HG03280 (cell line): ENCODE measurements around the gene FBXL12.
"Not testable (repeated sequence)": the region's sequence is repeated elsewhere in the genome, so short reads cannot be mapped to it uniquely, and the experiment has no call there.

ENCODE experiments used
- ATAC-seq: cut with Tn5 transposase; IDR thresholded peaks from one replicate; pipeline ENCODE4 v1.9.1; 2021; ENCODE audit warnings: mild to moderate bottlenecking, moderate library complexity; ENCODE audit not compliant: unreplicated experiment

The FBXL12 gene

DNA sequence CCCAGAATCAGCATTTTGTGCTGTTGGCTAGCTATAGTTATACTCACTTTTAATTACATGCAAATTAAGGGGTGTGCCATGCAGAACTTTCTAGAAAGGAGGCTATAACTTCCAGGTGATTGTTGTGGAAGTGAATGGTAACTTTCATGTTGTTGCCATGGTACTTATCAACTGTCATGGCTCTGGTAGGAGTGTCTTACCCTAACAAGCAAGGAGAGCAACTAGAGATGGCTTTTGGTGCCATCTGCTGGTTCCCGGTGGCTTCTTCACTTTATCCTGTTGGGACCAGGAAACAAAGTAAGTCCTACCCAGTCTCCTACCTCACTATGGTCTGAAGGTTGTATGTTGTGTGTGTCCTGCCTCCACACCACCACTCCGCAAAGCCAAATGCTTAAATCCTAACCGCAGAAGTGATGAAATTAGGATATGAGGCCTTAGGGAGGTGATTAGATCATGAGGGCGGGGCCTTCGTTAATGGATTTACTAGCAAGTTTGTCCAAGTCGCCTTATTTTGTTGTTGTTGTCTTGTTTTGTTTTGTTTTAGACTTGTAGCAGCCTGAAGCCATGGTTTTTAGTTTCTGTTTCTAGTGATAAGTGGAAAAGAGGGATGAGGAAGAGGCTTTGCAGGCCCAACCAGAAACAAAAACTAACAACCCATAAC is 22.6 kb downstream of the FBXL12 start:
- ATAC-seq, result peak; percentile 41

DNA sequence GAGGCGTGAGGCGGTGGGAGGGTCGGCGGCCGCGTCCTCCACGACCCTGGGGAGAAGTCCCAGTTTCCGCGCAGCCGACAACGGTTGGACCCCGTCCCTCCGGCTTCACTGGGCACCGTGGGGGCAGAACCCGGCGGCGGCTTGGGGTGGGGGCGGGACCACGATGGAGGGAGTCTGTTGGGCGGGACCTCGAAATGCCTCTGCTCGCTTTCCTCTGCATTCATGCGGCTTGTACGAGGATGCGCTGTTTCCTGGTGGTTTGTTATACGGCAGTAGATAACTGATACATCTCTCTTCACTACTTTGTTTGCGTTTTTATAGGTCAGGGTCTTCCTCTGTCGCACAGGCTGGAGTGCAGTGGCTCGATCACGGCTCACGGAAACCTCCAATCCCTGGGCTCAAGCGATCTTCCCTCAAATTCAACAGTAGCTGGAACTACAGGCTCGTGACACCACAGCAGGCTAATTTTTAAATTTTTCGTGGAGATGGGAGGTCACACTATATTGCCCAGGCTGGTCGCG is 25.7 kb downstream of the FBXL12 start:
- peak; percentile 3 for ATAC-seq

DNA sequence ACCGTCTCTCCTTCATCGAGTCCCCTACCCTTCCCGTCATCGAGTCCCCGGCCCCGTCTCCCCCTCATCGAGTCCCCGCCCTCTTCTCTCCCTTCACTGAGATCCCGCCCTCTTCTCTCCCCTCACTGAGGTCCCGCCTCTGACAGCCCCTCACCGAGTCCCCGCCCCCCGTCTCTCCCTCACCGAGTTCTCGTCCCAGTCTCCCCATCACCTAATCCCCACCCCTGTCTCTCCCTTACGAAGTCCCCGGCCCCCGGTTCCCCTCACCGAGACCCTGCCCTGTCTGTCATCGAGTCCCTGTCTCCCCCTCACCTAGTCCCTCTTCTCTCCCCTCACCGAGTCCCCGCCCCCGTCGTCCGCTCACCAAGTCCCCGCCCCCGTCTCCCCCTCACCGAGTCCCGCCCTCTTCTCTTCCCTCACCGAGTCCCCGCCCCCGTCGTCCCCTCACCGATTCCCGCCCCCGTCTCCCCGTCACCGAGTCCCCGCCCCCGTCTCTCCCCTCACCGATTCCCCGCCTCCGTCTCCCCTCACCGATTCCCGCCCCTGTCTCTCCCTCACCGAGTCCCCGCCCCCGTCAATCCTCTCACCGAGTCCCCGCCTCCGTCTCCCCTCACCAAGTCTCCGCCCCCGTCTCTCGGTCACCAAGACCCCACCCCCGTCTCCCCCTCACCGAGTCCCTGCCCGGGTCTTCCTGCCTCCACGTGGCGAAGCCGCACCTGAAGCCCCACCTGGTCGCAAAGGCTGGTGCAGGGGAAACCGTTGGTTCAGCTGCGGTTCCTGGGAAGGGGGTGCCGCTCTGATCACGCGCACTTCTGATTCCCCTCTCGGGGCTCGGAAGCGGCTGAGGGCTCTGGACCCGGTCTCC is 26.4 kb downstream of the FBXL12 start:
- peak; percentile 57 for ATAC-seq

DNA sequence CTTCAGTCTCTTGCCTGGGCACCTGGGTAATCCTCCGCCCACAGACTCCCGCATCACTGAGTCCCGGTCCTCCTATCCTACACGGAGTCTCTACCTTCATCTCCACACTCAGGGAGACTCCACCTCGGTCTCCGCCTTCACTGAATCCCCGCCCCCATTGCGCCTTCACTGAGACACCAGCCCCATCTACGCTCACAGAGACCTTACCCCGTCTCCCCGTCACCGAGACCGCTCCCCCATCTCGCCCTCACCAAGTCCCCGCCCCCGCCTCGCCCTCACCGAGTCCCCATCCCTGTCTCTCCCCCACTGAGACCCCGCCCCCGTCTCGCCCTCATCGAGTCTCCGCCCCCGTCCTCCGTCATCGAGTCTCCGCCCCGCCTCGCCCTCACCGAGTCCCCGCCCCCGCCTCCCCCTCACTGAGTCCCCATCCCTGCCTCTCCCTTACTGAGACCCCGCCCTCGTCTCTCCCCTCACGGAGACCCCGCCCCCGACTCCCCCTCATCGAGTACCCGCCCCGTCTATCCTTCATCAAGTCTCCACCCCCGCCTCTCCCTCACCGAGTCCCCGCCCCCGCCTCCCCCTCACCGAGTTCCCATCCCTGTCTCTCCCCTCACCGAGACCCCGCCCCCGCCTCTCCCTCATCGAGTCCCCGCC is 27.2 kb downstream of the FBXL12 start:
- peak; percentile 40 for ATAC-seq

DNA sequence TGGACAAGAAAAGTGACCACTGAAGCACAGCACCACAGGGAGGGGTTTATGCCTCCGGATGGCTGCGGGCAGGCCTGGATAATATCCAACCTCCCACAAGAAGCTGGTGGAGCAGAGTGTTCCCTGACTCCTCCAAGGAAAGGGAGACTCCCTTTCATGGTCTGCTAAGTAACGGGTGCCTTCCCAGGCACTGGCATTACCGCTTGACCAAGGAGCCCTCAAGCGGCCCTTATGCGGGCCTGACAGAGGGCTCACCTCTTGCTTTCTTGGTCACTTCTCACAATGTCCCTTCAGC is 27.9 kb downstream of the FBXL12 start:
- not testable (repeated sequence) for ATAC-seq

DNA sequence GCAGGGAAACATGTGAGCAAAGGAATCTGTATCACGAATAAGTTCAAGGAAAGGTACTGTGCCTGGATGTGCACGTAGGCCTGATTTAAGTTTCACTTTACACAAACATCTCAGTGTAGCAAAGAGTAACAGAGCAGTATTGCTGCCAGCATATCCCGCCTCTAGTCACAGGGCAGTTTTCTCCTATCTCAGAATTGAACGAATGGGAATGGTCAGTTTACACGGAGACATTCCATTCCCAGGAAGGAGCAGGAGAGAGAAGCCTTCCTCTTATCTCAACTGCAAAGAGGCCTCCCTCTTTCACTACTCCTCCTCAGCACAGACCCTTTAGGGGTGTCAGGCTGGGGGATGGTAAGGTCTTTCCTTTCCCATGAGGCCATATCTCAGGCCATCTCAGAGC is 29.3 kb downstream of the FBXL12 start:
- not testable (repeated sequence) for ATAC-seq

DNA sequence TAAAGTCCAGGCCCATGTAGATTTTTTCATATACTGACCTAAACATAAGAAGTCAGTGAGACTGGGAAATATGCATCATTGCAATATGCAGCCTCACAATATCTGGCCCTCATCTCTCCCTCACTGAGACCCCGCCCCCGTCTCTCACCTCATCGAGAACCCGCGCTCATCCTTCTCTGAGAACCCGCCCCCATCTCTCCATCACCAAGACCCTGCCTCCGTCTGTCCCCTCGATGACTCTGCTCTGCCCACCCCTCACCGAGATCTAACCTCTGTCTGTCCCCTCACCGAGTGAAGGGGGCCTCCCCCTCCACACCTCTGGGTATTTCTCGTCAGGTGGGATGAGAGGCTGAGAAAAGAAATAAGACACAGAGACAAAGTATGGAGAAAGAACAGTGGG is 29.8 kb downstream of the FBXL12 start:
- no peak for ATAC-seq

DNA sequence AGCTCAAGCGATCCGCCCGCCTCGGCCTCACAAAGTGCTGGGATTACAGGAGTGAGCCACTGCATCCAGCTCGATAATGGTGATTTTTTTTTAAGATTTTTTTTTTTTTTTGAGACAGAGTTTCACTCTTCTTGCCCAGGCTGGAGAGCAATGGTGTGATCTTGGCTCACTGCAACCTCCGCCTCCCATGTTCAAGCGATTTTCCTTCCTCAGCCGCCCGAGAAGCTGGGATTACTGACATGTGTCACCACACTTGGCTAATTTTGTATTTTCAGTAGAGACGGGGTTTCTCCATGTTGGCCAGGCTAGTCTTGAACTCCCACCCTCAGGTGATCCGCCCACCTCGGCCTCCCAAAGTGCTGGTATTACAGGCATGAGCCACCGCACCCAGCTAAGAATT is 30.3 kb downstream of the FBXL12 start:
- ATAC-seq, result not testable (repeated sequence)

DNA sequence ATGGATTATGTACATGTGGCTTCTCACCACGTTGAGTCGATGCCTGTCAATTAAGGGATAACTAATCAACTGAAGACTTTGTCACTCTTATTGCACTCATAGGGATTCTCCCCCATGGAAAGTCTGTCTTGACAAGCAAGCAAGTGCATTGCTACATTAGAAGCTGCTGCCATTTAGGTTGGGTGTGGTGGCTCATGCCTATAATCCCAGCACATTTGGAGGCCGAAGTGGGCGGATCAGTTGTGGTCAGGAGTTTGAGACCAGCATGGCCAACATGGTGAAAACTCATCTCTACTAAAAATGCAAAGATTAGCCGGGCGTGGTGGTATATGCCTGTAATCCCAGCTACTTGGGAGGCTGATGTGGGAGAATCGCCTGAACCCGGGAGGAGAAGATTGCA is 32.1 kb downstream of the FBXL12 start:
- no peak for ATAC-seq

DNA sequence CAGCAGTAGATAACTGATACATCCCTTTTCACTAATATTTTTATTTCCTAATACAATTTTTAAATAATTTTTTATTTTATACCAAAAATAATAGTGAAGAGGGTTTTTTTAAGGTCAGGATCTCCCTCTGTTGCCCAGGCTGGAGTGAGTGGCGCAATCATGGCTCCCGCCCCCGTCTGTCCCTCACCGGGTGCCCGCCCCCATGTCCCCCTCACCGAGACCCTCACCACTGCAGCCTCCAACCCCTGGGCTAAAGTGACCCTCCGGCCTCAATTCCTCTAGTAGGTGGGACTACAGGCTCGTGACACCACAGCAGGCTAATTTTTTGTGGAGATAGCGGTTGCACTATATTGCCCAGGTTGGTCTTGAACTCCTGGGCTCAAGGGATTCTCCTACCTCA is 32.5 kb downstream of the FBXL12 start:
- no peak for ATAC-seq

DNA sequence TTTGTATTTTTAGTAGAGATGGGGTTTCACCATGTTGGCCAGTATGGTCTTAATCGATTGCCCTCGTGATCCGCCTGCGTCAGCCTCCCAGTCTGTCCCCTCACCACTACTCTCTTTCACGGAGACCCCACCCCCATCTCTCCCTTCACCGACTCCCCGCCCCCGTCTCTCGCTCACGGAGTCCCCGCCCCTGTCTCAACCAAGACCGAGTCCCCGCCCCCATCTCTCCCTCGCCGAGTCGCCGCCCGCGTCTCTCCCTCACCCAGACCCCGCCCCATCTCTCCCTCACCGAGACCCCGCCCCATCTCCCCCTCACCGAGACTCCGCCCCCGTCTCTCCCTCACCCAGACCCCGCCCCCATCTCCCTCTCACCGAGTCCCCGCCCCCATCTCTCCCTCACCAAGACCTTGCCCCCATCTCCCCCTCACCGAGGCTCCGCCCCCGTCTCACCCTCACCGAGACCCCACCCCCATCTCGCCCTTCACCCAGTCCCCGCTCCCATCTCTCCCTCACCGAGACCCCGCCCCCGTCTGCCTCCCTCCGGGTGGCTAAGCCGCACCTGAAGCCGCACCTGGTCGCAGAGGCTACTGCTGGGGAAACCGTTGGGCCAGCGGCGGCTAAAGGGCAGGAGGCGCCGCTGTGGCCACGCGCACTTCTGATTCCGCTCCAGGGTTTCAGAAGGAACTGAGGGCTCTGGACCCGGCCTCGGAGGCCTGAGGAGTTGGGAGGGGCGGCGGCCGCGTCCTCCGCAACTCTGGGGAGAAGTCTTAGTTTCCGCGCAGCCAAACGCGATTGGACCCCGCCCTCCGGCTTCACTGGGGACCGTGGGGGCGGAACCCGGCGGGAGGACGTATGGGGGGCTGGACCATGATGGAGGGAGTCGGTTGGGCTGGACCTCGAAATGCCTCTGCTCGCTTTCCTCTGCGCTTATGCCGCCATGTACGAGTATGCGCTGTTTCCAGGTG is 33.2 kb downstream of the FBXL12 start:
- peak; percentile 75 for ATAC-seq

DNA sequence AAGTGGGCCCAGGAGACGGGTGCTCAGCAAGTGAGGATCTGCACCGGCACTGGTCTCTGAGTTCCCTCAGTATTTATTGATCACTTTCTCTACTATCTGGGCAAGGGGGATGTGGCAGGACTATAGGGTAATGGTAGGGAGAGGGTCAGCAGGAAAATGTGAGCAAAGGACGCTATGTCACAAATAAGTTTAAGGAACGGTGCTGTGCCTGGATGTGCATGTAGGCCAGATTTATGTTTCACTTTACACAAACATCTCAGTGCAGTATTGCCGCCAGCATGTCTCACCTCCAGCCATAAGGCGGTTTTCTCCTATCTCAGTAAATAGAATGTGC is 34.7 kb downstream of the FBXL12 start:
- ATAC-seq, result not testable (repeated sequence)

DNA sequence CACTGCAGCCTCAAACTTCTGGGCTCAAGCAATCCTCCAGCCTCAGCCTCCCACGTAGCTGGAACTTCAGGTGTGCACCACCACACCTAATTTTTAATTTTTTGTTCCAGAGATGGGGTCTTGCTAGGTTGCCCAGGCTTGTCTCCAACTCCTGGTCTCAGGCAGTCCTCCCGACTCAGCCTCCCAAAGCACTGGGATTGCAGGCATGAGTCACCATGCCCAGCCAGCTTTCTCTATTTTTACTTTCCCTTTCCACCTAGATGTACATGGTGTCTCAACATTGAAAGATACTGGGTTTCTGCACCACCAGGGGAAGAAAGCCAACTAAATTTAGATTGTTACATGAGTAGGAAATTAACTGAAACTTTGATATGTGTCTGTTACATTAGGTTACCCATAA is 36.5 kb downstream of the FBXL12 start:
- ATAC-seq, result no peak

DNA sequence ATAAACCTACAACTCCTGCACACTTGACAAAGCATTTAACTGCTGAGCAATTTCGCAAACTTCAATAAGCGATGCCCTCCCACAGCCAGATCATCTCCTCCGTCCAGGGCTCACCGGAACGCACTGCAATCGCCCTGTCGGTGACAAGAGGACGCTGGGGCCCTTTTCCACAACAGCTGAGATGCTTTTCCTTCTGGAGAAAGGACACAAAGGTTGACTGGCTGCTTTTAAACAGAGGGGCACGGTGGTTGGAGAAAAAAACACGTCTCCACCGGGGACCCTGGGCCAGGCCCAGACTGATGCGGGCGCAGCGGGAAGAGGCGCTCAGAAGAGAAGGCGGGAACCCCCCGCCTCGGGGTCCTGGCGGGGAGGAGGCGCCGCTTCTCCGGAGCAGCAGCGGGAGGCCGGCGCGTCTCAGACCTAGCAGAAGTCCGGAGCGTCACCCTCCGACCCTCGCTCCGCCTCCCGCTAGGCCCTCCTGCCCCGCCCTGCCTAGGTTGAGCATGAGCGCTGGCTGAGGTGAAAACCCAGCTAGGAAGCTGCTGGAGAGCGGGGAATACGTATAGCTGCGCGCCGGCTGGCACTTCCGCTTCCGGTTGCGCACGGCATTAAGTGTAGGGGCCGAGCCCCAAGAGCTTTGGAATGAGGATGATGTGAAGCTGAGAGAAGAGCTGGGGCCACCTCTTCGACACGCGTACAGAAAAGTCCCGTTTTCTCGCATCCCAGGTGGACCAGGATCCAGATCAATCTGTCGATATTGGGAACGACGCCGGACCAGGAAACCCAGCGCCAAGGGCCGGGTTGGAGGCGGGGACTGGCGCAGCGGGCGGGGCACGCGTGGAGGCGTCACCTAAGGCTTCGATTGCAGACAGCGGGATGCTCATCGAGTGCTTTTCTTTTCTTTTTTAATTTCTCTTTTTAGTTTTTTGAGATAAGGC is 50.4 kb downstream of the FBXL12 start, which contains the start of gene ZNF846:
Gene ZNF846, minus strand, starts transcription at position 564 of the 938 bp plus-strand sequence. CDS start 3,788 bp downstream, outside the sequence.
- peak; percentile 98 for ATAC-seq
